Ecto neural progenitor cell (in vitro differentiated cells): ENCODE data around the gene PRKCG.
"Not testable (repeated sequence)": the region's sequence is repeated elsewhere in the genome, so short reads cannot be mapped to it uniquely, and the experiment has no call there.

Experiments
- DNase-seq: peaks from one replicate; pipeline ENCODE4 v3.0.0-alpha.2; 2018; ENCODE audit warnings: low spot score

PRKCG gene

DNA sequence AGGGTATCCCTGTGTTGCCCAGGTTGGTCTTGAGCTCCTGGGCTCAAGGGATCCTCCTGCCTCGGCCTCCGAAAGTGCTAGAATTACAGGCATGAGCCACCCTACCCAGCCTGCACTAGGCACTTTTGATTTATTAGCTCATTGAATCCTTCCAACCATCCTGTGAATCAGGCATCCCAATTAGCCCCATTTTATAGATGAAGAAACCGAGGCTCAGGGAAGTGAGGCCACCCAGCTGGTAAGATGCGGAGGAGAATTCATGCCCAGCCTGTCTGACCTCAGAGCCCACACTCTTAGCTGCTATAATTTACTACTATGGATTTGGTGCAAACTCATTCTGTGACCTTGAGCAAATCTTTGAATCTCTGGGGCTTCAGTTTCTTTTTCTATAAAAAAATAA is 62.9 kb downstream of the PRKCG start:
- DNase-seq, result no peak

DNA sequence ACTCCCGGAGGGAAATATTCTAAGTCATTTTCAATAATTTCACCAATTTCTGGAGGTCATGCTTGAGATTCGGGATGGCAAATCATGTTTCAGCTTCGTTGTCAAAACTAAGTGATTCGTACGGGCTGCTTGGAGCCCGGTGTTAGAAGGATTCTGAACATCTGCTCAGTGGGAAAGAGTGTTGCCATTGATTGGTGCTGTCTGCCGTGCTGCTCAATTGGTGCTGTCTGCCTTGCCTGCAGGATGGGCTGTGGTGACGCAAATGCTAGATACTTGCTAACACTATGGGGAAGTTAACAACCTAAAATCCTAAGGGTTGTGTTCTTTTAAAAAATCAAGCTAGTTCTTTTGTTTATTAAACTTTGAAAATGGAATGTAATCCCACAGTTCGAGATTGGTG is 63.4 kb downstream of the PRKCG start:
- DNase-seq, result no peak

DNA sequence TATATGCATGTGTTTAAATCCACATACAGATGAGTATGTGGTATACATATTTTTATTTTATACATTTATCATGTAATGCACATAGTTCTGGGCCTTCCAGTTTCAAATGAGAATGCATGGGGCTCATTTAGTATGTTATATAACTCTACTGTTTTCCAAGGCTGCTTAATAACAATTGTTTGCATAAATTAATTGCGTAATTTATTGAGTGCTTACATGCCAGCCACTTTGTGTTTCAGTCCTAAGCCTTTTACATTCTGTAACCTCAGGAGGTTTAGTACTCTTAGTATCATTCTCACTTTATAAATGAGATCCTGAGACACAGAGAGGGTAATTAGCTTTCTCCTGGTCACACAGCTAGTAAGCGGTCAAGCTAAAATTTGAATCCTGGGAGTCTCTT is 64.0 kb downstream of the PRKCG start:
- DNase-seq, result no peak

DNA sequence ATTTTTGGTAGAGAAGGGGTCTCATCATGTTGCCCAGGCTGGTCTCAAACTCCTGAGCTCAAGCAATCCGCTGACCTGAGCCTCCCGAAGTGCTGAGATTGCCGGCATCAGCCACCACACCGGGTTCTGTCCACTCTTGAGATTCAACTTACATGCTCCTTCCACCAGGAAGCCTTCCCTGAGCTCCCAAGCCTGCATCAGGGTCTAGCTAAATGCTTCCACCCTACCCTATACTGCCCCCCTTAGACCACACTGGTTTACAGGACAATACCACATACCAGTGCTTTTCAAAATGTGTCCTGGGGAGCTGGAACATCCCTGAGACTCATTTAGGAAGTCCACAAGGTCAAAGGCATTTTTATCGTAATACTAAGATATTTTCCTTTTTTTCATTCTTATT is 65.6 kb downstream of the PRKCG start:
- DNase-seq, result no peak

DNA sequence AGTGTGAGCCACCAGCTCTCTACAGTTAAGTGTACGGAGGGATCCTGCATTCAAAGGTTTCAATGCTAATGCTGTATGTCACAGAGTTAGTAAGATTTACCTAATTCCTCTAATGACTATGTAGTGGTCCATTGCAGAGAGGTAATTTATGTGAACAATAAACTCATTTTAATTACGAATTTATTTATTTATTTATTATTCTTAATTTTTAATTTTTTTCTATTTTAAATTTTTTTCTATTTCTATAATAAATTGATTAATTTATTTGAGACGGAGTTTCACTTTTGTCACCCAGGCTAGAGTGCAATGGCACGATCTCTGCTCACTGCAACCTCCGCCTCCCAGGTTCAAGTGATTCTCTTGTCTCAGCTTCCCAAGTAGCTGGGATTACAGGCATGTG is 66.6 kb downstream of the PRKCG start:
- DNase-seq, result not testable (repeated sequence)

DNA sequence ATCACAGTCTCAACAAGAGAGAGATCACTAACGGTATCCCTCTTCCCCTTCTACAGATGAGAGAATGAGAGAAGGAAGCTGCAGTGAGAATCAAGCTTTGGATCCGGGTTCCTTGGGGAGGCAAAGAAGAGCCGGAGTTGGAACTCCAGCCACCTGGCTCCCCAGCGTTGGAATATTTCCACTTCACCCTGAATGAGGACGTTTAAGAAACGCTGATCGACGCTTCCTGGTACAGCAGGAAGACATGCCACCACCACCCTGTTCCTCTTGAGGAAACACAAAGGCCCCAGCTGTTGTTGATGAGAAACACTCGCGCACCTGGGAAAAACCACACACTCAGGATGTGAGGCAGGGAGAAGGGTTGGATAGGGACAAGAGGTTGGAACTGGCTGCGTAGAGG is 69.4 kb downstream of the PRKCG start:
- no peak for DNase-seq

DNA sequence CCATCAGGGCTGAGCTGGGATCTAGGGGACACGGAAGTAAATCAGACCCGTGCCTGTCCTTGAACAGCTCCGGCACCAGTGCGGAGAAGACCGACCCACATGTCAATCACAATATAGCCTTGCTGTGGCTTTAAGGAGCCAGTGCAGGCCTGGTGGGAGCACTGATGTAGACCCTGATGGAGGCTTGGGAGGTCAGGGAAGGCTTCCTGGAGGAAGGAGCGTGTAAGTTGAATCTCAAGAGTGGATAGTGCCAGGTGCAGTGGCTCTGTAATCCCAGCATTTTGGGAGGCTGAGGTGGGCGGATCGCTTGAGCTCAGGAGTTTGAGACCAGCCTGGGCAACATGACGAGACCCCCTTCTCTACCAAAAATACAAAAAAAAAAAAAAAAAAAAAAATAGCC is 70.0 kb downstream of the PRKCG start:
- DNase-seq, result no peak

DNA sequence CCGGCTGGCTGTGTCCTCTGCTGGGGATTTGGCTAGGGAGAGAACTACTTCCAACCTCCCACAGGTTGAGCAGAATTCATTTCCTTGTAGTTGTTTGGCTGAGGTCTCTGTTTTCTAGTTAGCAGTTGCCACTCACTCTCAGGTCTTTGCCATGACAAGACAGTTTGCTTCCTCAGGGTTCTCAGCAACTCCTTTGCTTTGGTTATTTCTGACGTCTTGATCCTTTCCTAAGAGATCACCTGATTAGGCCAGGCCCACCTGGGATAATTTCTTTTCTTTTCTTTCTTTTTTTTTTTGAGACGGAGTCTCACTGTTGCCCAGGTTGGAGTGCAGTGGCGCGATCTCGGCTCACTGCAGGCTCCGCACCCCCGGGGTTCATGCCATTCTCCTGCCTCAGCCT is 71.4 kb downstream of the PRKCG start:
- no peak for DNase-seq
